EH (cell line): Measurements from ENCODE around the gene YJEFN3.
A peak's percentile ranks its signal among the peaks of the same experiment; 100 is the strongest.

Source experiments
- DNase-seq: peaks from one replicate; pipeline ENCODE4 v3.0.0-alpha.2; 2015; ENCODE audit warnings: low read depth

Gene YJEFN3

DNA sequence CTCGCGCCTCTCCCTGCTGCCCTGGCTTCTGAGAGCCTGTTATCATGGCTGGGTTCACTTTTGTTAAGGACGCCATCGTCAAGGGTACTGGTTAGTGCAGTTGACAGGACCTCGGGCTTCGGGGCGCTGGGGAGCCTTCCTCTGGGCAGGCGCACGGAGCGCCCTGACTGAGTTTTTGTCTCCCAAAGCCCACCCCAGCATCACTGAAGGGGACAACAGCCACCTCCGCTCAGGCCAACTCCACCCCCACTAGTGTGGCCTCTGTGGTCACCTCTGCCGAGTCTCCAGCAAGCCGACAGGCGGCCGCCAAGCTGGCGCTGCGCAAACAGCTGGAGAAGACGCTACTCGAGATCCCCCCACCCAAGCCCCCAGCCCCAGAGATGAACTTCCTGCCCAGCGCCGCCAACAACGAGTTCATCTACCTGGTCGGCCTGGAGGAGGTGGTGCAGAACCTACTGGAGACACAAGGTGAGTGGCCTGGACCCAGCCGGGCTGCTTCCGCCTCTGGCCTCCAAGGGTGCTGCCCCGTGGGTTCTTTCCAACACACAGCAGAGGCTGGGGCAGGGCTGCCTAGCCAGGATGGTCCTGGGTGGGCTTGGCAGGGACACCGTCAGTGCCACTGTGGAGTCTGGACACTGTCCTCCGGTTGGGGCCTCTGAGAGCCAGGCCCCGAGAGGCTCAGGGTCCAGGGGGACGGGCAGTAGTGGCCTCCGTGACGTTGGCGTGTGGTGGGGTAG lies 30.3 kb upstream of the YJEFN3 start:
- DNase-seq: no peak

DNA sequence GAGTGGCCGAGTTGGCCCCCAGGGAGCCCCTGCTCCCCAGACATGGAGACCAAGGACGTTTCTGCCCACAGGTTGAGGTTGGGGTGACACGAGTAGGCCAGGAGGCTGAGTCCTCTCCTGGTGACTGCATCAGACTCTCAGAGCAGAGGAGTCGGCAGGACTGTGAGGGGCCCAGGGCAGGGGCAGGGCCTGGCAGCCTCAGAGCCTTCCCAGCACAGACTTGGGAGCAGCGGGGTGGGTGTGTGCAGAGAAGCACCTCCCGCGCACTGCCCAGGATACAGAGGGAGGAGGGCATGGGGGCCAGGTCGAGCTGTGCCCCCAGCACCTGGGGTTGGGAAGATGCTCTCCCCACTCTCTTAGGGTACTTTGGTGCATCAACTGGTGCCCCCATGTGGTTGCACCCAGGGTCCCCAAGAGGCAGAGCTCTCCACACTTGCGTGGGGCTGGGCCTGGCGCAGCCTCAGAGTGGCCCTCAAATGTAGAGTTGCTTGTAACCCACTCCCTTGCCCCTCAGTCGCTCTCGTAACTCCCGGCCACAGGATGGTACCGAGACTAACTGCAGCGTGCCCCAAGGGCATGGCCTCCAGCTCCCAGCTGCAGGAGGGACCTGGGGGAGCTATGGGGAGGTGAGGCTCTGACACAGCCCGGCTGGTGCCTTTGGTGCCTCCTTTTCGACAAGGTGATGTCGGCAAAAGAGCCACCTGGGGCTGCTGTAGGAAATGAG lies 29.3 kb upstream of the YJEFN3 start:
- no peak for DNase-seq

DNA sequence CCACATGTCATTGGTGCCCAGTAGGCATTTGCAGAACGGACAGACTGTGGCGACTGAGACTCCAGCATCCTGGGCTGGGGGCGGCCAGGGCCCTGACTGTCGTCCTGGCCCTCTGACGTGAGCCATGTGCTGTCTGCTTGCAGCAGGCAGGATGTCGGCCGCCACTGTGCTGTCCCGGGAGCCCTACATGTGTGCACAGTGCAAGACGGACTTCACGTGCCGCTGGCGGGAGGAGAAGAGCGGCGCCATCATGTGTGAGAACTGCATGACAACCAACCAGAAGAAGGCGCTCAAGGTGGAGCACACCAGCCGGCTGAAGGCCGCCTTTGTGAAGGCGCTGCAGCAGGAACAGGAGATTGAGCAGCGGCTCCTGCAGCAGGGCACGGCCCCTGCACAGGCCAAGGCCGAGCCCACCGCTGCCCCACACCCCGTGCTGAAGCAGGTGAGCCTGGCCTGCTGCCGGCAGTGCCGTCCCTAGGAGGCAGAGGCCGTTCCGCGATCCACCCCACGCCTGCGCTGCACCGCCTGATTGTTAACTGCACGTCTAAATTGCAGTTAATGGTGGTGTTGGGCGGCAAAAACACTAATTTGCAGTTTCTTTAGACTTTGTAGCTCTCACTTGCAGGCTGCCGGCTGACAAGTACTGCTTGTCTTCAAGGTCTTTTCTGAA lies 27.6 kb upstream of the YJEFN3 start:
- DNase-seq: no peak

DNA sequence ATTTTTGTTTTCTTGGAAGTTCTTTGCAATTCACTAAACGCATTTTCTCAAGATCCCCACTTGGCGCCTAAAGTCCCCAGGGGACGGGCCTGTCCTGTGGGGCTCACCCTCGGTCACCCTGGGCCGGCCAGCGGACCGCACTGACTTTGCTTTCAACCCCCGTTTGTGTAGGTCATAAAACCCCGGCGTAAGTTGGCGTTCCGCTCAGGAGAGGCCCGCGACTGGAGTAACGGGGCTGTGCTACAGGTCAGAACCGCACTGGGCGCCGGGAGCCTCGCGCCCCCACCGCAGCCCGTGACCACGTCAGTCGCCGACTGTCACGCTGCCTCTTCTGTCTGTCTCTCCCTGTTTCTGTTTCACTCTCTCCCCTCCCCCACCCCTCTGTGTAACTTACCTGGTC lies 26.9 kb upstream of the YJEFN3 start:
- no peak for DNase-seq

DNA sequence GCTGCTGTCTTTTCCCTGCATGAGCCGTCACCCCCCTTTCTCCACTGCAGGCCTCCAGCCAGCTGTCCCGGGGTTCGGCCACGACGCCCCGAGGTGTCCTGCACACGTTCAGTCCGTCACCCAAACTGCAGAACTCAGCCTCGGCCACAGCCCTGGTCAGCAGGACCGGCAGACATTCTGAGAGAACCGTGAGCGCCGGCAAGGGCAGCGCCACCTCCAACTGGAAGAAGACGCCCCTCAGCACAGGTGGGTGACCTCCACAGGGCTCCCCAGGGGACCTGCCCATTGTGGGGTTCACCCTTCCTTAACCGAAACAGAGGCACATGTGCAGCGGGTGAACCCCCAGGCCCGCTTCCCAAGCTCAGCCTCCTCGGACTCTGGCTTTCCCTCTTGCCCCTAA lies 26.4 kb upstream of the YJEFN3 start:
- DNase-seq: no peak

DNA sequence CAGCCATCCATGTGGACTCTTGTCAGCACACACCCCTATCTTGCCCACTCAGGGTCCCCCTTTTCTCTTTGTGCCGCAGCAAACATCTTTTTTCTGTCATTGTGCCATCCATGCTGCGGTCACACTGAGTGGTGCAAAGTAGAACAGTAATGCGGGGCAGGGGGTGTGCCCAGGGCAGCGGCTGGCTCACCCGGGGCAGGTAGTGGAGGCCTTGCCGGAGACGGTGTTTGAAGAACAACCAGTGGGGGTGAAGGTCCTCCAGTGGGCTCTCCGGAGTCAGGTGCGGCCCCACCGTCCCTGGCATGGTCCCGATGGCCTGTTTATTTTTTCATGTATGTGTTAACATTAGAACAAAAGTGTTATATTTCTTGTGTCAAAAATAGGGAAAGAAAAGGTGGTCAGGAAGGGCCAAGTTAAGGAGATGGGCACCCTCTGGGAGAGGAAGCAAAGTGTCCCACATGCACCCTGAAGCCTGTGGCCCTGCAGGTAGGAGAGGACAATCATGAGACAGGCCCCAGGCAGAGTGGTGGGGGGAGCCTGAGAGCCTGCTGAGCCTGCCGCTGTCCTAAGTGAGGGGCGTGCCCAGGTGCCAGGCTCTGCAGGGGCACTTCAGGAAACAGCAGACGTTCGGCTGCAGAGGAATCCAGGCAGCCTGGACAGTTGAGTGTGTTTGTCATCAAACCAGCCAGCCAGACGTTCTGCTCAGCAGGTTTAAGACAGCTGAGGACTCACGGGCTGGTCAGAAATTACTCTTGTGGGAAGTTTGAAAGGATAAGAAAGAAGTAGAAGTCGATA lies 25.7 kb upstream of the YJEFN3 start:
- no peak for DNase-seq

DNA sequence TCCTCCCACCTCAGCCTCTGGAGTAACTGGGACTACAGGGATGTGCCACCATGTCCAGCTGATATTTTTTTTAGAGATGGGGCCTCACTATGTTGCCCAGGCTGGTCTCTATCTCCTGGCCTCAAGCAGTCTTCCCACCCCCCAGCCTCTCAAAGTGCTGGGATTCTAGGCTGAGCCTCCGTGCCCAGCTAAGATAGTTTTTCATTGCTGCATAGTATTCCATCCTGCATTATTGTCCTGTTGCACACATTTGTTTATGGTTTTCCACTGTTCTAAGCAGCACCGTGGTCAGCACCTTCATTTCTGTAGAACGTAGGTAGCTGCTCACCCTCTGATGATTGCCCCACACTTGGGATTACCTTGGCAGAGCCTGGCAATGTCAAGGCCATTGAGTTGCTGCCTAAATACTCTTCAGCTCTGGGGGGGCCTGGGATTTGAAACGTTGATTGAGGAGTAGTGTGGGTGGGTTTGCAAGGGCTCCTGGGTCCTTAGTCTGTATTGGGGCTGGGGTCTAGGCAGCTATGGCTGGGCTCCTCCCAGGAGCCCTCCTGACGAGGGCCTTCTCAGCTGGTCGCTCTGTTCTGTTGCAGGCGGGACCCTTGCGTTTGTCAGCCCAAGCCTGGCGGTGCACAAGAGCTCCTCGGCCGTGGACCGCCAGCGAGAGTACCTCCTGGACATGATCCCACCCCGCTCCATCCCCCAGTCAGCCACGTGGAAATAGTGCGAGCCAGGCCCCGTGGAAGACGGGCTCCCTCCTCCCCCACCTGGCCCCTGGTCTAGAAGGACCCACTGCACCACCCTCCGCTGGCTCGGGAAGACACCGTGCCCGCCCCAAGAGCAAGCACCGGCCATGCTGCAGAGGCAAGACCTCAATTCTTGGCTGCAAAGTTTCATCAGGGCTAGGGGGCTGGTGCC lies 23.7 kb upstream of the YJEFN3 start:
- DNase-seq: no peak

DNA sequence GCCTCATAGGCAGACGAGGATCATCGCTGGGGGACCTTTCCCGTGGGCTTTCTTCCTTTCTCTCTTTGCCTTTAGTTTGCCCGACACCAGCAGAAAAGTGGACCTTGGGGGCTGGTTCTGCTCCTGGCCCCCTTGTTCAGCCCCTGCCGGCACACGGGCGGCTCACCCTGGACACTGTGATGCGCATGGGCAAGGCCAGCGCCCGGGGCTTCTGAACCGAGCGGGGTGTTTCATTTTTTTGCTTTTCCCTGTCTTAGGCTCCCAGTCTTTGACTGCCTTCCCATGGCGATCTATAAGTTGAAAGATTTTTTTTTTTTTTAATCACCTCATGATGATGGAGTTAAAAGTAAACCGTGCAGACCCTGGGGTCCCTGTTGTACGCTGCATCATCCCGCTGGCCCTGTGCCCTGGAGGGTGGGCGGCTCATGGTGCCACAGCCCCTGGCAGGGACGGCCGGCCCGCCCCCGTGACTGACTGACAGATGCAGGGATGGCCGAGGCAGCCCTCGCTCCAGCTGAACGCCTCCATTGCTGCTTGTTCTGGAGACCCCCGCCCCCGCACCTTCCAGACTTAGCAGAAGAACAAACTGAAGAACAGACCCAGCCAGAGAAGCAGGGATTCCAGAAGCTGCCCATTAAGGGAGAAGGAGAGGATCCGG lies 22.9 kb upstream of the YJEFN3 start:
- no peak for DNase-seq

DNA sequence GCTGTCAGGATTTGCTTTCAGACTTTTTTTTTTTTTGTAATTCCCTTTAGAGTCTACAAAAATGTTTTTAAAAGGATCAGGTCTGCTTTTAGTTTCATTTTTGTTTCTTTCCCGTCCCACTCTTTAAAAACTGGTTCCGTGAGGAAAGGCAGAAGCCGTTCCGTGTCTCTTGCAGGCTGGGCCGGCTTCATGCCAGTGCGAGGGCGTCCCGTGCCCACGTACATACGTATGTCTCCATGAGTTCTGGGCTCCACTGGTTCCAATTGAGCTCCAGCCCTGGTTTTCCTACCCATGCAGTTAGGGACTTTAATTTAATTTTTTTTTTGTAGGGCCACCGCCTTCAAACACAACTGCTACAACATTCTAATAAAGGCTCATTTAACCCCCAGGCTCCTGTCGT lies 22.1 kb upstream of the YJEFN3 start:
- no peak for DNase-seq

DNA sequence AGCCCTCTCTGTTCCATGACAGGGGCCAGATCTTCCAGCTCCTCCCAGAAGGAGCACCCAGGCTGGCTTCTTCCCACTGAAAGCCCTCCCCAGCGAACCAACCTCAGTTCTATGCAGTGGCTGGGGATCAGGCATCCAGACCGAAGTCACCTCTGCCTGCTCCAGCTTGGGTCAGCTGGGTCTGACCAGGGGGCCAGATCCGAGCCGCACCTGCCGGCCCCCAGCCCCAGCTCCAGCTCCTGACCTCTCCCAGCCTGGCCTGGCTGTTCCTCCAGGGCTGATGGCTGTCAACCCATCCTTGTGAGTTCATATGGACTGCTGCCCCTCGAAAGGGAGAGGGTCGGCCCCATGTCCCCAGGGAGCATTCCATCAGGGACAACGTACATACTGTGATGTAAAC lies 21.4 kb upstream of the YJEFN3 start:
- DNase-seq: no peak

DNA sequence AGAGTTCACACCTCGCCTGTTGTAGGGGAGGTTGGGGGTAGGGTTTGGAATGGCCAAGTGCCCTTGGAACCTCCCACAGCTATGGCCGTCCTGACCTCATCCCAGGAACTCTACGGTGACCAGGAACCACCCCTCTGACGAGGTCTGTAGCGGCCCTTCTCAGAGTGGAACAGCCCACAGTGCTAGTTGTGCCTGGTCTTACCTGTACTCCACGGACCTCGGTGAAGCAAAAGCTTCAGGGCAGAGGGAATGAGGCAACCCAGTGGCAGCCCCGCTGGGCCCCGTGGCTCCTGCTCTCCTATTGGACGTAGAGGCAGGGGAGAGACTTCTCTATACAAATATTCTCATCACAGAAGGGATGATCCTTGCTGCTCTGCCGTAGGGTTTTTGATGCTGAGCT lies 20.5 kb upstream of the YJEFN3 start:
- DNase-seq: no peak

DNA sequence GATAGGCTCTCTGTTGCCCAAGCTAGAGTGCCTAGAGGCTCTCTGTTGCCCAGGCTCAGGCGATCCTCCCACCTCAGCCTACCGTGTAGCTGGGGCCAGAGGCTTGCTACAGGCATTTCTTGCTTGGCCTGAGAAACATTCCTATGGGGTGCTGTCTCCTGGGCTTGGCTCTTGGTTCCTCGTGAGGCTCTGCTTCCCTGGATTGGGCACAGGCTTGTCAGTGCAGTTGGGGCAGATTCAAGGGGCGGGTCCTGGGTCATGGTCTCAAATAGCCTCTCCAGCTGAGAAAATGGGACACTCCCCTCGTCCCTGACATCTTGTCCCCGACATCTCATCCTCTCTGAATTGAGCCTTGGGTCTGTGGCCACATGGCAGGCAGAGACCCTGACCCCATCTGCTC lies 18.3 kb upstream of the YJEFN3 start:
- peak; percentile 32 for DNase-seq

DNA sequence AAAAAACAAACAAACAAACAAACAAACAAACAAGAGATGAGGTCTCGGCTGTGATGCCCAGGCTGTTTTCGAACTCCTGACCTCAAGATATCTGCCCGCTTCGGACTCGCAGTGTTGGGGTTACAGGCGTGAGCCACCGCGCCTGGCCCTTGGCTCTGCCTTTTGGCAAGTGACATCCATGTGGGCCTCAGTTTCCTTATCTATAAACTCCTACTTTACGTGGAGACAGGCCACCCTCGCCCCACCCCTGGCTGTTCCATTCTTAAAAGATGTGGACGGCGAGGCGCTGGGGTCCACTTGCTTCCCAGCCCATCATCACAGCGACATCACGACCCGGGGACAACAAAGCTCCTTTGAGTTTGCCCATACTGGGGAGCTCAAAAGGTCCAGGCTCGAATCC lies 15.0 kb upstream of the YJEFN3 start:
- DNase-seq: no peak

DNA sequence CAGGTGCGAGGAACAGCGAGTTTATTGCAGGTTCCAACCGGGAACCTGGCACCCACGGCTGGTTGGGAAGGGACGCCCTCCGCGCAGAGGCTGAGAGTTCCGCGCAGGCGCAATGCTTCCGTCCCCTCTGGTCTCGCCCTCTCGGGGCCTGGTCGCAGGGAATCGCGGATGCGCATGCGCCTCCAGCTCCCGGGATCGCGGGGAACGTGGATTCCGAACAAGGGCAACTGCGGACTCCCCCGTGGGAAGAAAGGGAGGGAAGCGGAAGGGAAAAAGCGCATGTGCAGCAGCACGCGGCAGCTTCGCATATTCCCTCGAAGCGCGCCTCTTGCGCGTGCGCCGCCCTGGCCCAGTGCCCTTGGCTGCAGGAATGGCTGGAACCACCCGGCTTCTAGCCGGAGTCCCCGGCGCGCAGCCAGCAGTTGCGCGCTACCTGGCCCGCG lies 14.5 kb upstream of the YJEFN3 start:
- no peak for DNase-seq

DNA sequence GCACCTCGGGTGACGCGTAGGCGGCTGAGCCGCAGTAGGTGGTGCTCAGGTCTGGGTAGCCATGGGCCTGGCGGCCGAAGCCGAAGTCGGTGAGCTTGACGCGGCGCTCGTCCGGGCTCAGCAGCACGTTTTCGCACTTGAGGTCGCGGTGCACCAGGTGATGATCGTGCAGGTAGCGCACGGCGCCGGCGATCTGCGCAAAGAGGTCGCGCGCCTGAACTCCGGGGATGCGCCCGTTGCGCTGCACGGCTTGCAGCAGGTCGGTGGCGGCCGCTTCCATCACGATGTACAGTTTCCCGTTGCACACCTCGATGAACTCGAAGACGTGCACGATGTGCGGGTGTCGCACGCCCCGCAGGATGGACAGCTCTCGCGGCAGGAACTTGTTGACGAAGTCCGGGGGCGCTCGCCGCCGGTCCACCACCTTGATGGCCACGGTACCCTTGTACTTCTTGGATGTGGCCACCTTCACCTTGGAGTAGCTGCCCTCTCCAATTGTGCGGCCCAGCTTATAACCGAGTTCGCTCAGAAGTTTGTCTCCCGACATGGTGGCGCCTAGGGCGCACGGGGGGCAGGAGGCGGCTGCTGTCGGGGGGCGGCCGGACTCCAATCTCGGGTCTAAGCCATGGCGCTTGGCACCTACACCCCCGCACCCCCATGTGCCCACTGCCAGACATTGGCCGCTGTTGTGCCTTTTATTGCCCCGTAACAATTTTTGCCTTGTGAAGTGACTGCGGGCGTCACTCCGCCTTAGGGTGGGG lies 13.7 kb upstream of the YJEFN3 start, which contains the start of gene TSSK6:
TSS of gene TSSK6 (minus strand) at position 668 of the 761 bp plus-strand sequence. CDS start at position 547, 121 bp downstream.
- DNase-seq: no peak

DNA sequence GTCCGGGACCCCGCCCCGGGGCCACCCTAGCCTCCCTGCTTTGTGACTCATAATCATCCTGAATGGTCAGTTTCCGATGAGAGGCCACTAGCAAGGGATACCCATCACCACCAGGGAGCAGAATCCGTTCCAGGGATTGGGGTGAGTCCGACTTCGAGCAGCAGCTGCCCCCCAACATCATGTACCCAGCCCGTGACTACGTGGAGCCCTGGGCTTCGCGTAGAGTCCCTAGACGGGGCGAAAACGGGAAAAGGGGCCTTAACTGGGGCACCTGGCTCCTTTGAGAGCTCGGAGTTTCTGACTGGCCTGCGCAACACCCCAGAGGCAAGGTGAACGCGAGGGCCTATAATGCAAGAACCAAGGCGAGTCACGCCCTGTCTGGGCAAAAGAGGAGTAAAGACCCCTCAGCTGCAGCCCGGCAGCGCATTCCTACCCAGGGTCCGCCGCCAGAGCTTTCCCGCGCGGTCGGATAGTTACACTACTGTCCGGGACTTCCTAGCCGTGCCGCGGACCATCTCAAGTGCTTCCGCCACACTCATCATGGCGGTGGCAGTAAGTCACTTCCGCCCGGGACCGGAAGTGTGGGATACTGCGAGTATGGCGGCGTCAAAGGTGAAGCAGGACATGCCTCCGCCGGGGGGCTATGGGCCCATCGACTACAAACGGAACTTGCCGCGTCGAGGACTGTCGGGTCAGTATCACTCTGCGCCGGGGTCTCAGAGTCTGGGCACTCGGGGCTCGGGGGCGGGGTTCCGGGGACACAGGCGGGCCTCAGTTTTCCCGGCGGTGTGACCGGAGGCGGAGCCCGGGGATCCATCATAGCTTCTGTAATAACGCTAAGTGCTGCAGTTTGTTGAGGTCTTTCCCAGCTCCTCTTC lies 12.8 kb upstream of the YJEFN3 start, which contains the start of gene NDUFA13:
TSS of gene NDUFA13 (plus strand) at position 584 of the 878 bp plus-strand sequence. CDS start at position 598, 14 bp downstream.
- peak; percentile 91 for DNase-seq

DNA sequence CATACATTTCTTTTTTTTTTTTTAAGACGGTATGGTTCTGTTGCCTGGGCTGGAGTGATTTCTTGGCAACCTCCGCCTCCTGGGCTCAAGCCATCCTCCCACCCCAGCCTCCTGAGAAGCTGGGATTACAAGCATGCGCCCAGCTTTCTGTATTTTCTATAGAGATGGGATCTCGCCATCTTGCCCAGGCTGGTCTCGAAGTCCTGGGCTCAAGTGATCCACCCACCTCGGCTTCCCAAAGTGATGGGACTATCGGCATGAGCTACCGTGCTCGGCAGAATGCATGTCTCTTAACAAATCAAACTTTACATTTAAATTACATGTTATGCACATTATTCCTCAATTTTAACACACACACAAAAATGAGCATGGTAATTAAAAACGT lies 11.5 kb upstream of the YJEFN3 start:
- no peak for DNase-seq

DNA sequence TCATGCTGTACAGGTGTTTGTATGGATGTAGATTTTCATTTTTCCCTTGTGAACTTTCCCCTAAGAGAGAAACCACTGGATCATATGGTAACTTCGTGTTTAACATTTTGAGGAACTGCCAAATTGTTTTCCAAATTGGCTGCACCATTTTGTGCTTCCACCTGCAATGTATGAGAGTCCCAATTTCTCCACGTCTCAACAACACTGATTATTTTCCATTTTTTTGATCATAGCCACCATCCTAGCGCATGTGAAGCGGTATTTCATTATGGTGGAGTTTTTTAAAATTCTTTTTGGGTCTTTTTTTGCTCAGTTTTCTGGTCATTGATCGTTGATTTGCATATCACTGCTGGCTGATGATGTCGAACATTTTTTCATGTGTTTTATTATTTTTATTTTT lies 7.7 kb upstream of the YJEFN3 start:
- no peak for DNase-seq

DNA sequence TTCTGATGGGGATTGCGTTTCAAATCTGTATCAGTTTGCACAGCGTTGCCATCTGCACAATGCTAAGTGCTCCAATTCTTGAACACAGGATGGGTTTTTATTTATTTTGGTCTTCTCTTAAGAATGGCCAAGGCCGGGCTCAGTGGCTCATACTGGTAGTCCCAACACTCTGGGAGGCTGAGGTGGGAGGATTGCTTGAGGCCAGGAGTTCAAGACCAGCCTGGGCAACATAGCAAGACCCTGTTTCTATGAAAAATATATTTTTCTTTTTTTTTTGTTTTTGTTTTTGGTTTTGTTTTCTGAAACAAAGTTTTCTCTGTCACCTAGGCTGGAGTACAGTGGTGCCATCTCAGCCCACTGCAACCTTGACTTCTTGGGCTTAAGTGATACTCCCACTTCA lies 5.5 kb upstream of the YJEFN3 start:
- DNase-seq: no peak
